AG09309 (cell line): Measurements from ENCODE around the gene MBP.

Source experiments
- DNase-seq: peaks from one replicate; pipeline ENCODE4 v3.0.0-alpha.2; 2010; ENCODE audit warnings: low read depth
- H3K4me3 ChIP-seq: 2 replicates; pipeline ENCODE4 v1.5.1; 2011; ENCODE audit warnings: mild to moderate bottlenecking, low read depth, low read length, moderate library complexity; ENCODE audit not compliant: control insufficient read depth
- TF ChIP-seq, protein P1 (sequence below): IDR thresholded peaks from 2 replicates; pipeline ENCODE4 v1.5.1; 2011; ENCODE audit warnings: mild to moderate bottlenecking, low read depth, low read length, inconsistent platforms; ENCODE audit not compliant: insufficient read depth, control insufficient read depth; ENCODE audit errors: missing control alignments

The MBP gene

DNA sequence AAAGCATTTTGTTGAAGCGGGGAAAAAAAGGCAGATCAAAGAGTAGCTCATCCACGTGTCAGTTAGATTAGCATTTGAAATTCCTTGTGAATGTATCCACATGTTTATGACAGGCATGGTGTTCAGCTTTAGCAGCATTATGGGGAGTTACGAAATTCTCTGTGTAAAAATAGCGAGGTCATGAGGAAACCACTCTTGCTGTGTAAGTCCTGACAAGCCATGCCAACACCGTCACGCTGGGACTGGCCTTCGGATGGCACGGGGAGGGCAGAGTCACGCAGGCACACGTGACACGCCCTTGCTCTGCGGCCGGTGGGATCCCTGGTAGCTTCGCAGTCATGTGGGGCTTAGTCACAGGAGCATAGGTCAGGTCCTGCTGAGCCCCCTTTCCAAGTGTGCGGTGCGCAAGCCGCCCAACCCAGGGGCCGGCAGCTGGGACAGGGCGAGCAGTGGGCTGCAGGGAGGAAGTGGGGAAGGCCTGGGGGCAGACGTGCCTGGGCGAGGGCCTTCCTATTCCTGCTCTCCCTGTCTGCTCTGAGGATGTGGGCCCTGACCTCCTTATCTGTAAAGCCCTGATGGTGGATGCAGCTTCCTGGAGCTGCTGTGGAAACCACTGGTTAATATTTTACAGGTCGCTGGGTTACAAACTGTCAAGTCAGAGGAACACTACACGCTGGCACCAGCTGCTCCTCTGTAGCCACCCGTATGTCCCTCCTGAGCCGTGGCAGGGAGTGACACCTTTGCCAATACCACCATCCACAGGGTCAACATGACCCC is 18.0 kb downstream of the MBP start:
- DNase-seq = peak; percentile 97
- TF ChIP-seq, protein P1, sequence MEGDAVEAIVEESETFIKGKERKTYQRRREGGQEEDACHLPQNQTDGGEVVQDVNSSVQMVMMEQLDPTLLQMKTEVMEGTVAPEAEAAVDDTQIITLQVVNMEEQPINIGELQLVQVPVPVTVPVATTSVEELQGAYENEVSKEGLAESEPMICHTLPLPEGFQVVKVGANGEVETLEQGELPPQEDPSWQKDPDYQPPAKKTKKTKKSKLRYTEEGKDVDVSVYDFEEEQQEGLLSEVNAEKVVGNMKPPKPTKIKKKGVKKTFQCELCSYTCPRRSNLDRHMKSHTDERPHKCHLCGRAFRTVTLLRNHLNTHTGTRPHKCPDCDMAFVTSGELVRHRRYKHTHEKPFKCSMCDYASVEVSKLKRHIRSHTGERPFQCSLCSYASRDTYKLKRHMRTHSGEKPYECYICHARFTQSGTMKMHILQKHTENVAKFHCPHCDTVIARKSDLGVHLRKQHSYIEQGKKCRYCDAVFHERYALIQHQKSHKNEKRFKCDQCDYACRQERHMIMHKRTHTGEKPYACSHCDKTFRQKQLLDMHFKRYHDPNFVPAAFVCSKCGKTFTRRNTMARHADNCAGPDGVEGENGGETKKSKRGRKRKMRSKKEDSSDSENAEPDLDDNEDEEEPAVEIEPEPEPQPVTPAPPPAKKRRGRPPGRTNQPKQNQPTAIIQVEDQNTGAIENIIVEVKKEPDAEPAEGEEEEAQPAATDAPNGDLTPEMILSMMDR = no peak
- no peak overlapping the region for H3K4me3 ChIP-seq

DNA sequence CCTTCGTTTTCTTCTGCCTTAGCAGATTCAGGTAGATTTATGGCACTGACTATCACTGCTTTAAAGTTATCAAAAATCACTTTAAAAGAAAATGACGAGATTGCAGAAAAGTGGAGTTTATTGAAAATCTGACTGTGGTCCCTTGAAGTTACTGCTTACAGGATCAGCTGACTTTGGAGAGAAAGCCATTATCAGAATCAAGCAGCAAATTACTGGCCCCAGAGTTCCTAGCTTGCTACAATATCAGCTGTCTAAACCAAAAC is 18.5 kb downstream of the MBP start:
- no peak for DNase-seq
- H3K4me3 ChIP-seq = no peak overlapping the region
- TF ChIP-seq, protein P1 = no peak

DNA sequence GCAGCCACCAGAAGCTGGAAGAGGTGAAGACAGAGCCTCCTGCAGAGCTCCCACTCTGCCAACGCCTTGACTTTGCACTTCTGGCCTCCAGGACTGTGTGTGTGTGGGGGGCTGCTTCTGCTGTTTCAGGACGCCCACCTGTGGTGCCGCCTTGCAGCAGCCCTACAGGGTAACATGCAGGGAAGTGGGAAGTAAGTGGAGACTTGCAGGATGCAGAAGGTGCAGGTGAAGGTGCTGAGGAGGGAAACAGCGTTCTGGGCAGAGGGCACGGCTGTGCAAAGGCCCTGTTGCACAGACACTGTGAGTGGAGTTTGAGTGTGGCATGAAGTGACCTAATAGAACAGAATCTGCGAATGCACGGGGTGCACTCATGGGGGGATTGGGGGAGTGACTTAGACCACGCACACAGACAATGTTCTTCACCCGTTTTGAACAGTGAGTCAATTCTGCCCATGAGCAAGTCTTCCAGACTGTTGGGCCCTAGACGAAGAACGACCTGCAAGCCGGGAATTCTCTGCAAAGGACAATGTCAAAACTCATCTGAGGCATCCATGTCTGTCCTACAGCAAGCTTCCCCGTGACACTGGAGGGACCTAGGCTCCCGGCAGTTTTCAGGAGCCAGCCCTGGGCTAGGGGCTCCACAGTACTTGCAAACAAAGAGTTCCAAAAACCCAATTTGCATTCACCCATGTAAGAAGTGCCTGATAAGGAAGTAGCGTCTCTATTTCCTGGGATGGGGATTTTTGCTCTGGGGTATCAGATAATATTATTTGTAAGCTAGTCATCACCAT is 19.0 kb downstream of the MBP start:
- DNase-seq = no peak
- no peak overlapping the region for H3K4me3 ChIP-seq
- TF ChIP-seq, protein P1 = no peak

DNA sequence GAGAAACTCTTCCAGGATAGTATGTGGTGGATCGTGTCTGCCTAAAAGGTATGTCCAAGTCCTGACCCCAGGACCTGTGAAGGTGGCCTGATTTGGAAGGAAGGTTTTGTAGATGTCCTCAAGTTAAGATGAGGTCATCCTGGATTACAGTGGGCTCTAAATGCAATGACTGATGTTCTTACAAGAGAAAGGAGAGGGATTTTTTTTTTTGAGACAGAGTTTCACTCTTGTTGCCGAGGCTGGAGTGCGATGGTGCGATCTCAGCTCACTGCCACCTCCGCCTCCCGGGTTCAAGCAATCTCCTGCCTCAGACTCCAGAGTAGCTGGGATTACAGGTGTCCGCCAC is 19.9 kb downstream of the MBP start:
- H3K4me3 ChIP-seq = no peak overlapping the region
- TF ChIP-seq, protein P1 = no peak
- no peak for DNase-seq

DNA sequence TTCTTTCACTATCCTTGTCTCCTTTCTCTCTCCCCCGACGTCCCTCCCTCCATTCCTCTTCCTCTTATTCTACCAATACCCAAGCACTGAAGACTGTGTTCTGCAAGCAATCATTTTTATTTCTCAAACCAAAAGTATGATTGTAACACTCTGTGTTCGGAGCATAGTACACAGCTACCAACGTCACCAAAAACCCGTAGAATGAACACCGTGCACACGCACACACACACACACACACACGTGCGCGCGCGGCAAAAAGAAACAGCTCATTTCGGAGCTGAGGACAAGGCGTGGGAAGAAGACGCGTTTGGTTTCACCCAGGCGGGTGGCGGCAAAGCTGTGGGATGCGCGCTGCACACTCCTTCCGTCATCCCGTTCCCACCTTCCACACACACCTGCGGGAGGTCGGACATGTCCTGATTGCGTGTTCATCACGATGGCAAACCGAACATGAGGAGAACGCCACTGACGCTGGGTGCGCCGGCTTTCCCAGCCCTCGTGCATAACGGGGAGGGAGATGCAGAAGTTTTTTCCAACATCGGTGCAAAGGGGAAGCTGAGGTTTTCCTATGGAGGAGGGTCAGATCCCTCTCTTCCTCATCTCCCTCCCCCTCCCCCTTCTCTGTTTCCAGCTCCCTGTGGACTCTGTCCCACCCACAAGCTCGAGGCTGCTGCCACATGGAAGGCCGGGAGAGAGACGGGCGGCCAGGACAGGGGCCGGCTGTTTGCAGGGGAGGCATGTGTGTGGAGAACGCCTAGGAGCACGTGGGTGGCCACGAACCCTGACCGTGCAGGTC is 20.4 kb downstream of the MBP start:
- no peak for DNase-seq
- no peak overlapping the region for H3K4me3 ChIP-seq
- TF ChIP-seq, protein P1 = no peak

DNA sequence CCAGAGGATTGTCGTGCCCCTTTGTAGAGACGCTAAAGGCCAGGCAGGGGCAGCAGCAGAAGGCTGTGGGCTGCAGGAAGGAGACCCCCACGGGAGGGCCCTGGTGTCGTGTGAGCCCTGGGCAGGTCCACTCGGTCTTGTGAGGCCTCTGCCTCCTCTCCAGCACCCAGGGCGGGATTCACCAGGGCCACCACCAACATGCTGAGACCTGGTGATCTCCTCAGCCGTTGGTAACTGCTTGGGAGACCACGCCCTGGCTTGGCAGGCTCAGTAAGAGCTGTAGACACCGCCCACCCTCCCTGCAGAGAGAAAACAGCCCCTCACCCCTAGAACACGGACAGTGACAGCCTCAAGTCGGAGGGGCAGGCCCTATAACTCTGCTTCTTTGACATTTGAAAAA is 21.1 kb downstream of the MBP start:
- no peak for DNase-seq
- no peak overlapping the region for H3K4me3 ChIP-seq
- TF ChIP-seq, protein P1 = no peak
